ENCODE data around the gene PHKG2.

DNA sequence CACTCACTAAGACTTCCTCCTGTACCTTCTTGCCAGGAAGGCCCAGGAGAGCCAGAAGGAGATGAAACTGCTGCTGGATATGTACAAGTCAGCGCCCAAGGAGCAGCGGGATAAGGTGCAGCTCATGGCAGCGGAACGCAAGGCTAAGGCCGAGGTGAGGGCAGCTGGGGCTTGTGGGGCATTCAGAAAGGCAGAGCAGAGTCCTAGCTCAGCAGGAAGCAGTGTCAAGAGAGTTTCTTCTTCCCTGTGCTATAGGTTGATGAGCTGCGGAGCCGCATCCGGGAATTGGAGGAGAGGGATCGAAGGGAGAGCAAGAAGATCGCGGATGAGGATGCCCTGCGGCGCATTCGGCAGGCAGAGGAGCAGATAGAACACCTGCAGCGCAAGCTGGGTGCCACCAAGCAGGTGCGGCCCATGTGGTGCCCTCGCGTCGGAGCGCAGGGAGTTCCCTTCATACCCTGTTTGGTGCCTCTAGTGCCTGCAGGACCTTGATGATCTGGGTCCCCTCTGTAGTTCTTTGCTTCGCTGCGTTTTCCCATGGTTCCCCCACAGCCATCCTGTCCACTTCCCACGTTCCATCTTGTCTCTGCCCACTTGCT lies 20.5 kb downstream of the PHKG2 start:
- TF ChIP-seq CTCF (IDR thresholded peaks at IDR 0.05 in 8 of 11, conservative IDR thresholded peaks at IDR 0.05 in 3 of 11) (no peak), POLR2A (IDR thresholded peaks at IDR 0.05) (no peak), POLR2AphosphoS5 (IDR thresholded peaks at IDR 0.05) (peak in 1 of 3 donors; percentile 31)

Data from spleen (tissue), 7 donors.